GM19467 (cell line): Measurements from ENCODE around the gene GPX4.

ENCODE experiments used
- ATAC-seq: cut with Tn5 transposase; IDR thresholded peaks from one replicate; pipeline ENCODE4 v1.9.1; 2021; ENCODE audit warnings: mild to moderate bottlenecking, moderate library complexity; ENCODE audit not compliant: unreplicated experiment

GPX4 gene

GRCh38 chr19:1068009-1069001 lies 35.5 kb upstream of the GPX4 start:
- no peak for ATAC-seq

- no peak for ATAC-seq
Observed at GRCh38 chr19:1069009-1069779, 34.6 kb upstream of the GPX4 start.

- no peak for ATAC-seq
Observed at GRCh38 chr19:1070576-1070930, 33.2 kb upstream of the GPX4 start.

- ATAC-seq = no peak
Observed at GRCh38 chr19:1070931-1071791, 32.6 kb upstream of the GPX4 start.

- ATAC-seq = no peak
Observed at GRCh38 chr19:1072371-1073015, 31.3 kb upstream of the GPX4 start.

- ATAC-seq = no peak
Observed at GRCh38 chr19:1073063-1073955, 30.5 kb upstream of the GPX4 start.

- no peak for ATAC-seq
Observed at GRCh38 chr19:1073956-1074517, 29.8 kb upstream of the GPX4 start.

GRCh38 chr19:1074544-1075283 lies 29.1 kb upstream of the GPX4 start:
- ATAC-seq = no peak

- ATAC-seq = no peak
Observed at GRCh38 chr19:1076046-1076386, 27.8 kb upstream of the GPX4 start.

- peak; percentile 55 for ATAC-seq
Observed at GRCh38 chr19:1076951-1077350, 26.8 kb upstream of the GPX4 start.

- ATAC-seq = no peak
Observed at GRCh38 chr19:1079566-1080111, 24.2 kb upstream of the GPX4 start.

GRCh38 chr19:1080360-1081161 lies 23.2 kb upstream of the GPX4 start:
- ATAC-seq = no peak

- no peak for ATAC-seq
Observed at GRCh38 chr19:1081301-1082164, 22.3 kb upstream of the GPX4 start.

- ATAC-seq = no peak
Observed at GRCh38 chr19:1082165-1082927, 21.4 kb upstream of the GPX4 start.

- no peak for ATAC-seq
Observed at GRCh38 chr19:1082928-1083816, 20.6 kb upstream of the GPX4 start.
